Omental fat pad (tissue), 4 donors: Measurements from ENCODE around the gene AGBL1. TPM values are rescaled to one million over a fixed set of nuclear protein-coding genes. Genes with fewer than 3 reads are reported as not detected.

Experiments used
- ATAC-seq: fragments of 150-250 bp; one replicate; pipeline ENCODE4 v1.9.1; 2016; ENCODE audit warnings: mild to moderate bottlenecking, moderate library complexity; ENCODE audit not compliant: low FRiP score
- DNase-seq: peaks from one replicate; pipeline ENCODE4 v3.0.0-alpha.2; 2019; ENCODE audit warnings: low spot score
- total RNA-seq, 4 donors: library from RNA; depleted of rRNA; stranded (reverse); fragments of >200 nt; gene quantifications; one replicate each; pipeline ENCODE4 v1.1.0, GENCODE V29; 2016
- TF ChIP-seq, protein P1 (sequence below), 3 donors: fragments of 450-650 bp; IDR thresholded peaks; one replicate each; pipeline ENCODE4 v1.5.1; 2016 to 2017; ENCODE audit warnings: antibody characterized with exemption in 3 of 3, mild to moderate bottlenecking in 3 of 3, moderate library complexity in 2 of 3

The AGBL1 gene
- total RNA-seq, 4 donors from 2014 or later, result not detected

DNA sequence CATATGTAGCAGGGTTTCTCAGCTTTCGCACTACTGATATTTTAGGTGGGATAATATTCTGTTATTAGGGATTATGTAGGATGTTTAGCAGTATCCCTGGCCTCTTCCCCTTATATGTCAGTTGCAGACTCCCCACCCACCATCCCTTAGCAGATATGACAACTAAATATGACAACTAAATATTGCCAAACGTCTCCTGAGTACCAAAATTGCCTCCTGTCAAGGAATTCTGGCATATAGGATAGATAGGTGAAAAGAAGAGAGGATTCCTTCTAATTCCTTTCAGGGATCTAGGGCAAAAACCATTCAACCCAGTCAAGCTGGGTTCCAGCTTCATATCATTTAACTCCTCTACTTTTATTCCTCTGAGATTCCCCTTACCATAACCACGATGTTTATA, 759.8 kb downstream of the AGBL1 start:
- no peak for DNase-seq
- TF ChIP-seq, protein P1, sequence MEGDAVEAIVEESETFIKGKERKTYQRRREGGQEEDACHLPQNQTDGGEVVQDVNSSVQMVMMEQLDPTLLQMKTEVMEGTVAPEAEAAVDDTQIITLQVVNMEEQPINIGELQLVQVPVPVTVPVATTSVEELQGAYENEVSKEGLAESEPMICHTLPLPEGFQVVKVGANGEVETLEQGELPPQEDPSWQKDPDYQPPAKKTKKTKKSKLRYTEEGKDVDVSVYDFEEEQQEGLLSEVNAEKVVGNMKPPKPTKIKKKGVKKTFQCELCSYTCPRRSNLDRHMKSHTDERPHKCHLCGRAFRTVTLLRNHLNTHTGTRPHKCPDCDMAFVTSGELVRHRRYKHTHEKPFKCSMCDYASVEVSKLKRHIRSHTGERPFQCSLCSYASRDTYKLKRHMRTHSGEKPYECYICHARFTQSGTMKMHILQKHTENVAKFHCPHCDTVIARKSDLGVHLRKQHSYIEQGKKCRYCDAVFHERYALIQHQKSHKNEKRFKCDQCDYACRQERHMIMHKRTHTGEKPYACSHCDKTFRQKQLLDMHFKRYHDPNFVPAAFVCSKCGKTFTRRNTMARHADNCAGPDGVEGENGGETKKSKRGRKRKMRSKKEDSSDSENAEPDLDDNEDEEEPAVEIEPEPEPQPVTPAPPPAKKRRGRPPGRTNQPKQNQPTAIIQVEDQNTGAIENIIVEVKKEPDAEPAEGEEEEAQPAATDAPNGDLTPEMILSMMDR (IDR thresholded peaks at IDR 0.05), result no peak
- no peak for ATAC-seq

DNA sequence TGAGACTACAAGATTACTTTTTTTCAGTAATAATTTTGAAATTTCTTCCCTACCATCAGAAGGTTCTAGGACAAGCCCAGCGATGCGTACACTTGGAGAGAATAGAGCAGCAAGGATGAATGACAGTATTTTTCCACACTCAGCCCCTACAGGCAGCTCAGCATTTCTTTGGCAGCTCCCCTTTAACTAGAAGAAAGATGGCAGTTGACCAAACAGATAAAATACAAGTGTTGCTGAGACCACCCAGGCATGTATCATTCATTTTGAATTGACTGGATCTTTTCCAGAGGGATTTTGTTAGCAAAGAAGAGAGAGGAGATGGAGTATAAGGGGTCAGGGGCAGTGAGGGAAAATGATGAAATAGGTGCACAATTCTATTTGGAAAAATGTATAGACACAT, 761.3 kb downstream of the AGBL1 start:
- TF ChIP-seq, protein P1 (IDR thresholded peaks at IDR 0.05), result no peak
- DNase-seq (no peak), ATAC-seq (no peak)

DNA sequence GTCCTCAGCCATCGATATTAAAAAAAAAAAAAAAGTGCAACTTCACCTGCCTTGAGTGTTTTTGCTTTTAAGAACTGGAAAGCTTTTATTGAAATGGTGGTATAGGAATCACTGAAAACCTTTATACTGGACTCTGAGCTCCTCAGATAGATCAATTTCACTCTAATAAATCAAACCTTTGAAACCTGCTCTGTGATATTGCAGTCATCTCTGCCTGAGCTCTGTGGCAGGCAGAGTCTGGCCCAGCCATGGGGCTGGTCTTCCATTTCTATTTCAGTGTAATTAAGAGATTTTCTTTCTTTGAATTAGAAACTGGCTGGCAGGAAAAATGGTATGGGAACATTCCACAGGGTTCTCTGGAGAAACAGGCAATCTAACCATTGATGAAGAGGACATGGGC, 762.5 kb downstream of the AGBL1 start:
- ATAC-seq (no peak), DNase-seq (no peak)
- TF ChIP-seq, protein P1 (IDR thresholded peaks at IDR 0.05), result no peak

DNA sequence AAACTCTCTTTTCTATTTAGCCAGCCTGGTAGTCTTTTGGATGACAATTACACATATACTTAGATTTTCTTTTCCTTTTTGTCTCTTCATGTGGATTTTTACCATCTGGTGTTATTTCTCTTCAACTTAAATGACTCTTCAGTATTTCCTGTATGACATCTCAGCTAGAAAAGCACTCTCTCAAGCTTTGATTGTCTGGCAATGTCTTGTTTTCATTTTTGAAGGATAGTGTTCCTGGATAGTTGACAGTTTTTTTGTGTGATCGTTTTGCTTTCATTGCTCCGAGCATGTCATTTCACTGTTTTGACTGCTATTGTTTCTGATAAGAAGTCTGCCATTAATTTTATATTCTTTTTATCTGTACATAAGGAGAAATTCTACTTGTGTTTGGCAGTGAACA, 766.4 kb downstream of the AGBL1 start:
- DNase-seq (no peak), ATAC-seq (no peak)

DNA sequence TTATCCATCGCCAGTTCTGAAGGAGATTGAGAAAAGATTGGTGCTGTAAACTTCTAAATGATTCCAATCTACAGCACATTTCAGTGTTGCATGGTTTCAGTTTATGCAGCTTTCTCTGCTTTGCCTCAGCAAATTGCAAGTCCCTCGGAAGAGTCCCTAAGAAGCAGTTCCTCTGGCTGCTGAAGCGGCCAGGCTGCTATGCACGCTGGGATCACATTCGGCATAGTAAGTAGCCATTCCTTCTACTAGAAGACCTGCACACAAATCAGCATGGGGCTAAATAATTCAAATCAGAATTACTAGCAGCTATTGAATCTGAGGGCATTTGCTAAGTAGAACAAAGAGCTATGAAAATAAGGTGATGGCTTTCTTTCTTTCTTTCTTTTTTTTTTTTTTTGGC, 769.5 kb downstream of the AGBL1 start:
- ATAC-seq, result no peak
- TF ChIP-seq, protein P1 (IDR thresholded peaks at IDR 0.05), result no peak

More for the DNA sequence above, 766.4 kb downstream of the AGBL1 start:
- TF ChIP-seq, protein P1 (IDR thresholded peaks at IDR 0.05), result no peak

DNA sequence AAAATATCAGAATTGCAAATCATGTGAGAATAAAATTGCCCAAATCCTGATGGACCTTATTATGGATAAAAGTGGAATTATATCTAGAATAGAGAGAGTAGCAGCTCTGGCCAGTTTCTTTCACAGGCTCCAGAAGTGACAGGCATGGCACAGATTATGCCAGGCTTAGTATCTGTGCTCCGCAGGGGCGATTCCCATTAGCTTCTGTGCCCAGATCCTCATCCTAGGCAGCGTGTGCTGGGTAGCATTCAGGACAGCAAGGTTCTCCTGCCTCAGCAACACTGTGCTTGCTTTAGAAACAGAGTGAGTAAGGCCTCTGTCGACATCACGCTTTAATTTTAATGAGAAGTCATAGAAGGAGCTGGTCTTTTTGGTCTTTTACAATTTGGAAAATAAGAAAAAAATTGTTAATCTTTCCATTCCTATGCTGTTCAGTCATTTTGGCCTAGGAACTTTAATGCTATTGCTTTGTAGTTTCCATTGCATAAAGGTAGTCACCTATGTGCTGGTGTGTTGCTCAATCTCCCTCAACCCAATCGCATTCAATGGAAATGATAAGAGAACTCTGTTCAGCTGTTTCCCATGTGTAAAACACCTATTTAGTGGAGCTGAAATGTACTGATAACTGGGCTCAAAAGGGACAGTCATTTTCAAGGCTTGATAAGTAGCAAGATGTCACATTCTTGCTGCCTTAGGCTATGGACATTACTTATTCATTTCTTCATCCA, 770.1 kb downstream of the AGBL1 start:
- ATAC-seq (no peak), DNase-seq (no peak)
- TF ChIP-seq, protein P1 (IDR thresholded peaks at IDR 0.05), result no peak

More for the DNA sequence above, 769.5 kb downstream of the AGBL1 start:
- DNase-seq, result no peak

DNA sequence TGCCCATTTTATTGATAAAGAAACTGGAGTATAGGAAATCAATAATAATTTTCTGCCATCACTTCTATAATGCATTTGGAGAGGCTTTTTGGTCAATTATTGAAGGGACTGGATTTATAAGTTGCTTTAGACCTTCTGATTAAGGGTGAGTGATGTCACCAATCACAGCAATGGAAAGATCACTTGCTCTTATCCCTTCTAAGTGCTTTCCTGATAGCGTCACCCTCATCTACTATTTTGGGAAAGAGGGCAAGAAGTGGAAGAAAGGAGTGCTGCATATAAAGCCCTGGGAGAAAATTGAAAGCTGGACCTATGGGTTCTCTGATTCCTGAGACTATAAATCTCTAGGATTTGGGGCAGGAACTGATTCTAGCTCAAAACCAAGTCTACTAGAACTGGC, 771.3 kb downstream of the AGBL1 start:
- no peak for ATAC-seq

More for the DNA sequence above, 771.3 kb downstream of the AGBL1 start:
- no peak for DNase-seq
- TF ChIP-seq, protein P1 (IDR thresholded peaks at IDR 0.05), result no peak
